Measurements from ENCODE around the gene ARHGAP27.

- no peak for TF ChIP-seq POLR2A (IDR thresholded peaks at IDR 0.05; ENCODE audit: low read length)
- no peak for TF ChIP-seq GATA1 (IDR thresholded peaks at IDR 0.05; ENCODE audit: low read depth, low read length)
Observed at GRCh38 chr17:45406107-45406506, 26.6 kb downstream of the ARHGAP27 start.
